ENCODE results near the gene PIK3CD. TPM values are rescaled to one million over a fixed set of nuclear protein-coding genes. Genes with fewer than 3 reads are reported as not detected.
"Not testable (repeated sequence)": the region's sequence is repeated elsewhere in the genome, so short reads cannot be mapped to it uniquely, and the experiment has no call there.

Gene PIK3CD
- polyA plus RNA-seq, 2 donors = 3.2 to 4.2 TPM

GRCh38 chr1:9665193-9665592 lies 13.7 kb downstream of the PIK3CD start:
- H3K9me3 ChIP-seq (ENCODE audit: control insufficient read depth in 2 of 2, insufficient read depth in 1 of 2, low read depth in 1 of 2, low read length in 1 of 2) = no peaks in the 10 kb centered on the region
- no peak overlapping the region for H3K27ac ChIP-seq (ENCODE audit: low read depth in 2 of 2, low read length in 1 of 2)
- no peaks in the 10 kb centered on the region for H3K27me3 ChIP-seq (ENCODE audit: control insufficient read depth in 1 of 2, insufficient read depth in 2 of 2, low read length in 2 of 2)
- H3K4me1 ChIP-seq (ENCODE audit: control insufficient read depth in 2 of 2, insufficient read depth in 2 of 2, low read length in 1 of 2) = peaks cover 0 to 2% of the 10 kb centered on the region in 2 donors
- WGBS, 2 donors = 50 to 61% methylated on average over 9 of the region's 9 CpGs
- H3K36me3 ChIP-seq (ENCODE audit: control insufficient read depth in 2 of 2, insufficient read depth in 2 of 2, low read length in 1 of 2) = peaks cover 0 to 2% of the 10 kb centered on the region in 2 donors
- H3K4me3 ChIP-seq (ENCODE audit: low read depth in 1 of 2, low read length in 2 of 2) = no peak overlapping the region

- Histone ChIP-seq H3K4me3 (ENCODE audit: low read depth in 1 of 2, low read length in 2 of 2) (no peak overlapping the region), H3K27ac (ENCODE audit: low read depth in 2 of 2, low read length in 1 of 2) (no peak overlapping the region), H3K9me3 (ENCODE audit: control insufficient read depth in 2 of 2, insufficient read depth in 1 of 2, low read depth in 1 of 2, low read length in 1 of 2) (no peaks in the 10 kb centered on the region), H3K4me1 (ENCODE audit: control insufficient read depth in 2 of 2, insufficient read depth in 2 of 2, low read length in 1 of 2) (peaks cover 0 to 2% of the 10 kb centered on the region in 2 donors), H3K36me3 (ENCODE audit: control insufficient read depth in 2 of 2, insufficient read depth in 2 of 2, low read length in 1 of 2) (peaks cover 0 to 2% of the 10 kb centered on the region in 2 donors), H3K27me3 (ENCODE audit: control insufficient read depth in 1 of 2, insufficient read depth in 2 of 2, low read length in 2 of 2) (no peaks in the 10 kb centered on the region)
- WGBS, 2 donors = 53 to 60% methylated on average over 2 of the region's 2 CpGs
Measured at GRCh38 chr1:9668080-9668479, 16.5 kb downstream of the PIK3CD start.

- 75 to 83% methylated on average over 2 of the region's 2 CpGs for WGBS, 2 donors
- no peaks in the 10 kb centered on the region for H3K27me3 ChIP-seq (ENCODE audit: control insufficient read depth in 1 of 2, insufficient read depth in 2 of 2, low read length in 2 of 2)
- H3K4me3 ChIP-seq (ENCODE audit: low read depth in 1 of 2, low read length in 2 of 2) = no peak overlapping the region
- H3K9me3 ChIP-seq (ENCODE audit: control insufficient read depth in 2 of 2, insufficient read depth in 1 of 2, low read depth in 1 of 2, low read length in 1 of 2) = no peaks in the 10 kb centered on the region
- H3K27ac ChIP-seq (ENCODE audit: low read depth in 2 of 2, low read length in 1 of 2) = no peak overlapping the region
- H3K4me1 ChIP-seq (ENCODE audit: control insufficient read depth in 2 of 2, insufficient read depth in 2 of 2, low read length in 1 of 2) = peaks cover 0 to 2% of the 10 kb centered on the region in 2 donors
- H3K36me3 ChIP-seq (ENCODE audit: control insufficient read depth in 2 of 2, insufficient read depth in 2 of 2, low read length in 1 of 2) = no peaks in the 10 kb centered on the region
Measured at GRCh38 chr1:9670085-9670484, 18.6 kb downstream of the PIK3CD start.

- 78% methylated on average over 8 of the region's 8 CpGs for WGBS, 2 donors
- Histone ChIP-seq H3K4me3 (ENCODE audit: low read depth in 1 of 2, low read length in 2 of 2) (no peak overlapping the region), H3K4me1 (ENCODE audit: control insufficient read depth in 2 of 2, insufficient read depth in 2 of 2, low read length in 1 of 2) (no peaks in the 10 kb centered on the region), H3K27me3 (ENCODE audit: control insufficient read depth in 1 of 2, insufficient read depth in 2 of 2, low read length in 2 of 2) (no peaks in the 10 kb centered on the region), H3K9me3 (ENCODE audit: control insufficient read depth in 2 of 2, insufficient read depth in 1 of 2, low read depth in 1 of 2, low read length in 1 of 2) (no peaks in the 10 kb centered on the region), H3K27ac (ENCODE audit: low read depth in 2 of 2, low read length in 1 of 2) (no peak overlapping the region), H3K36me3 (ENCODE audit: control insufficient read depth in 2 of 2, insufficient read depth in 2 of 2, low read length in 1 of 2) (no peaks in the 10 kb centered on the region)
Measured at GRCh38 chr1:9671377-9672140, 20.0 kb downstream of the PIK3CD start.

GRCh38 chr1:9672444-9672843 lies 20.9 kb downstream of the PIK3CD start:
- no peaks in the 10 kb centered on the region for H3K27me3 ChIP-seq (ENCODE audit: control insufficient read depth in 1 of 2, insufficient read depth in 2 of 2, low read length in 2 of 2)
- H3K9me3 ChIP-seq (ENCODE audit: control insufficient read depth in 2 of 2, insufficient read depth in 1 of 2, low read depth in 1 of 2, low read length in 1 of 2) = no peaks in the 10 kb centered on the region
- H3K4me1 ChIP-seq (ENCODE audit: control insufficient read depth in 2 of 2, insufficient read depth in 2 of 2, low read length in 1 of 2) = no peaks in the 10 kb centered on the region
- no peak overlapping the region for H3K27ac ChIP-seq (ENCODE audit: low read depth in 2 of 2, low read length in 1 of 2)
- no peaks in the 10 kb centered on the region for H3K36me3 ChIP-seq (ENCODE audit: control insufficient read depth in 2 of 2, insufficient read depth in 2 of 2, low read length in 1 of 2)
- 90 to 92% methylated on average over 5 of the region's 5 CpGs for WGBS, 2 donors
- no peak overlapping the region for H3K4me3 ChIP-seq (ENCODE audit: low read depth in 1 of 2, low read length in 2 of 2)

- no peaks in the 10 kb centered on the region for H3K27me3 ChIP-seq (ENCODE audit: control insufficient read depth in 1 of 2, insufficient read depth in 2 of 2, low read length in 2 of 2)
- H3K4me3 ChIP-seq (ENCODE audit: low read depth in 1 of 2, low read length in 2 of 2) = no peak overlapping the region
- no peaks in the 10 kb centered on the region for H3K36me3 ChIP-seq (ENCODE audit: control insufficient read depth in 2 of 2, insufficient read depth in 2 of 2, low read length in 1 of 2)
- H3K4me1 ChIP-seq (ENCODE audit: control insufficient read depth in 2 of 2, insufficient read depth in 2 of 2, low read length in 1 of 2) = no peaks in the 10 kb centered on the region
- 59 to 73% methylated on average over 3 of the region's 3 CpGs for WGBS, 2 donors
- no peaks in the 10 kb centered on the region for H3K9me3 ChIP-seq (ENCODE audit: control insufficient read depth in 2 of 2, insufficient read depth in 1 of 2, low read depth in 1 of 2, low read length in 1 of 2)
- H3K27ac ChIP-seq (ENCODE audit: low read depth in 2 of 2, low read length in 1 of 2) = no peak overlapping the region
Measured at GRCh38 chr1:9675393-9675792, 23.9 kb downstream of the PIK3CD start.

GRCh38 chr1:9676128-9676527 lies 24.6 kb downstream of the PIK3CD start:
- WGBS, 2 donors = 98 to 99% methylated on average over 7 of the region's 7 CpGs
- not testable (repeated sequence) for H3K9me3 ChIP-seq (ENCODE audit: control insufficient read depth in 2 of 2, insufficient read depth in 1 of 2, low read depth in 1 of 2, low read length in 1 of 2); H3K4me1 ChIP-seq (ENCODE audit: control insufficient read depth in 2 of 2, insufficient read depth in 2 of 2, low read length in 1 of 2); H3K4me3 ChIP-seq (ENCODE audit: low read depth in 1 of 2, low read length in 2 of 2); H3K27me3 ChIP-seq (ENCODE audit: control insufficient read depth in 1 of 2, insufficient read depth in 2 of 2, low read length in 2 of 2); H3K36me3 ChIP-seq (ENCODE audit: control insufficient read depth in 2 of 2, insufficient read depth in 2 of 2, low read length in 1 of 2); H3K27ac ChIP-seq (ENCODE audit: low read depth in 2 of 2, low read length in 1 of 2)

- Histone ChIP-seq H3K36me3 (ENCODE audit: control insufficient read depth in 2 of 2, insufficient read depth in 2 of 2, low read length in 1 of 2) (no peaks in the 10 kb centered on the region), H3K4me3 (ENCODE audit: low read depth in 1 of 2, low read length in 2 of 2) (no peak overlapping the region)
- WGBS, 2 donors = 66 to 69% methylated on average over 10 of the region's 10 CpGs
Measured at GRCh38 chr1:9676815-9677393, 25.4 kb downstream of the PIK3CD start.

GRCh38 chr1:9680091-9680490 lies 28.6 kb downstream of the PIK3CD start:
- Histone ChIP-seq H3K4me3 (ENCODE audit: low read depth in 1 of 2, low read length in 2 of 2) (no peak overlapping the region), H3K9me3 (ENCODE audit: control insufficient read depth in 2 of 2, insufficient read depth in 1 of 2, low read depth in 1 of 2, low read length in 1 of 2) (no peaks in the 10 kb centered on the region), H3K36me3 (ENCODE audit: control insufficient read depth in 2 of 2, insufficient read depth in 2 of 2, low read length in 1 of 2) (no peaks in the 10 kb centered on the region), H3K27ac (ENCODE audit: low read depth in 2 of 2, low read length in 1 of 2) (no peak overlapping the region), H3K4me1 (ENCODE audit: control insufficient read depth in 2 of 2, insufficient read depth in 2 of 2, low read length in 1 of 2) (no peaks in the 10 kb centered on the region), H3K27me3 (ENCODE audit: control insufficient read depth in 1 of 2, insufficient read depth in 2 of 2, low read length in 2 of 2) (no peaks in the 10 kb centered on the region)
- 96 to 99% methylated on average over 2 of the region's 2 CpGs for WGBS, 2 donors

More at GRCh38 chr1:9676815-9677393, 25.4 kb downstream of the PIK3CD start:
- no peaks in the 10 kb centered on the region for H3K4me1 ChIP-seq (ENCODE audit: control insufficient read depth in 2 of 2, insufficient read depth in 2 of 2, low read length in 1 of 2)
- H3K9me3 ChIP-seq (ENCODE audit: control insufficient read depth in 2 of 2, insufficient read depth in 1 of 2, low read depth in 1 of 2, low read length in 1 of 2) = no peaks in the 10 kb centered on the region
- H3K27ac ChIP-seq (ENCODE audit: low read depth in 2 of 2, low read length in 1 of 2) = no peak overlapping the region
- no peaks in the 10 kb centered on the region for H3K27me3 ChIP-seq (ENCODE audit: control insufficient read depth in 1 of 2, insufficient read depth in 2 of 2, low read length in 2 of 2)

GRCh38 chr1:9680828-9681227 lies 29.3 kb downstream of the PIK3CD start:
- WGBS, 2 donors = 92 to 93% methylated on average over 6 of the region's 6 CpGs
- no peaks in the 10 kb centered on the region for H3K27me3 ChIP-seq (ENCODE audit: control insufficient read depth in 1 of 2, insufficient read depth in 2 of 2, low read length in 2 of 2)

More at GRCh38 chr1:9680828-9681227, 29.3 kb downstream of the PIK3CD start:
- Histone ChIP-seq H3K36me3 (ENCODE audit: control insufficient read depth in 2 of 2, insufficient read depth in 2 of 2, low read length in 1 of 2) (no peaks in the 10 kb centered on the region), H3K27ac (ENCODE audit: low read depth in 2 of 2, low read length in 1 of 2) (no peak overlapping the region), H3K4me1 (ENCODE audit: control insufficient read depth in 2 of 2, insufficient read depth in 2 of 2, low read length in 1 of 2) (no peaks in the 10 kb centered on the region), H3K9me3 (ENCODE audit: control insufficient read depth in 2 of 2, insufficient read depth in 1 of 2, low read depth in 1 of 2, low read length in 1 of 2) (no peaks in the 10 kb centered on the region), H3K4me3 (ENCODE audit: low read depth in 1 of 2, low read length in 2 of 2) (no peak overlapping the region)

Measured in esophagus (tissue), 2 donors.